ENCODE results near the gene PRICKLE1. TPM values are rescaled to one million over a fixed set of nuclear protein-coding genes. Genes with fewer than 3 reads are reported as not detected.
"Not testable (repeated sequence)": the region's sequence is repeated elsewhere in the genome, so short reads cannot be mapped to it uniquely, and the experiment has no call there.

PRICKLE1 gene
- polyA plus RNA-seq, 4 donors = 49.1 to 84.2 (median 57.5) TPM

GRCh38 chr12:42564556-42564955, 25.0 kb downstream of the PRICKLE1 start:
- DNase-seq (ENCODE audit: low read depth in 4 of 4, low spot score in 3 of 4) = no peak

- no peak for DNase-seq (ENCODE audit: low read depth in 4 of 4, low spot score in 3 of 4)
These were observed 28.6 kb downstream of the PRICKLE1 start for GRCh38 chr12:42560977-42561376.

DNA sequence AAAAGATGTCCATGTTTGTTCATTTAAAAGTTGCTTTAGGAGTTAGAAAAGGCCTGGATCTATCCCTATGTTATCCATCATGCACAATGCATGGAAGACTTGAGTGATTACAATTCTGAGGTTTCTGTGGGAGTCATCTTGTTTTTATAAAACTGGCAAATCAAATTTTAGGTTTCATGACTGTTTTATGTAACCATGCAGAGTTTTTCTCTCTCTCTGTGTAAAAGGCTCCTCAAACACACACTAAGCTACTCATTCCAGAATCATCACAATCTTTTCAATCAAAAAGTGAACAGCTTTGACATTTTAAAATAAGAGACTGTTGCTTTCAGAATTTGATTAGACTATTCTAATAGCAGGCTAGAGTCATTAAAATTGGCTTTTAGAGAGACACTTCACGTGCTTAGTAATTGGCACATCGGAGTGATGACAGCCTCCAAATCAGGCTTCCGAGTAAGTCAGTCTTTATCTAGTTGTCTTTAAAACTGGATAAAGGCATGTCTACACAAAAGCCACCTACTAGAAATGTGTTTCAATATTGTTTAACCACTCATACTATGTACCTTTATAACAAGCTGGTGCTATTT, 31.9 kb downstream of the PRICKLE1 start:
- DNase-seq (ENCODE audit: low read depth in 4 of 4, low spot score in 3 of 4) = no peak

DNA sequence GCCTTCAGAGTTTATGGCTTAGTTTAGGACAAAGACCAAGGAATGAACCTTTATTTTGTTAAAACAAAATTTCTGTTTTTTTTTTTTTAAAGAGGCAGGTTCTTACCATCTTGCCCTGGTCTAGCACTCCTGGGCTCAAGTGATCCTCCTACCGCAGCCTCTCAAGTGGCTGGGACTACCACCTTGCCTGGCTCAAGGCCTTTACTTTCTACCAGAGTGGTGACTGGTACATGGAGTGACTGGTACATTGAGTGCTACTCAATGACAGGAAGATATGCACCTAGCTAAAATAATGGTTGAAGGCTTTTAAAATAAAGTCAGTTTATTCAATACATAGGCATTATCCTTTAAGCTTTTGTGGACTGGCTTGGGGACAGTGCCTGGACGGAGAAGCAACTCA, 32.6 kb downstream of the PRICKLE1 start:
- DNase-seq (ENCODE audit: low read depth in 4 of 4, low spot score in 3 of 4) = no peak

GRCh38 chr12:42552822-42553221, 36.7 kb downstream of the PRICKLE1 start:
- no peak for DNase-seq (ENCODE audit: low read depth in 4 of 4, low spot score in 3 of 4)

DNA sequence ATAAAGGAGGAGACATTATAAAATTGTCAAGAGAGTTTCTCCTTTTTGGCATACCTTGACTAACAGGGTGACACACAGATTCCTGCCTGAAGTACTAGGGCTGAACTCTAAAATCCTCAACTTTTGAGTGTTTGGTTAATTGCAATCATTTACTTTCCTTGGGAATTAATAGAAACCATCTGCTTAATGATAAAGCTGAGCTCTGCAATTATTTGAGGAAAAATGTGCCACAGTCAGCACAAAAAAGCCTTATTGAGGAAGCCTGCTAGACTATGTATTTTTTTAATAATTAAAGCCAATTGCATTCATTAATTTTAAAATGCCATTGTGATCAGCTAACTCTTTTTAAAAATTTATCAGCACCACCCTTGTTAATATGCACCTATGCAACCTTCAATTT, 38.7 kb downstream of the PRICKLE1 start:
- DNase-seq (ENCODE audit: low read depth in 4 of 4, low spot score in 3 of 4) = no peak

DNA sequence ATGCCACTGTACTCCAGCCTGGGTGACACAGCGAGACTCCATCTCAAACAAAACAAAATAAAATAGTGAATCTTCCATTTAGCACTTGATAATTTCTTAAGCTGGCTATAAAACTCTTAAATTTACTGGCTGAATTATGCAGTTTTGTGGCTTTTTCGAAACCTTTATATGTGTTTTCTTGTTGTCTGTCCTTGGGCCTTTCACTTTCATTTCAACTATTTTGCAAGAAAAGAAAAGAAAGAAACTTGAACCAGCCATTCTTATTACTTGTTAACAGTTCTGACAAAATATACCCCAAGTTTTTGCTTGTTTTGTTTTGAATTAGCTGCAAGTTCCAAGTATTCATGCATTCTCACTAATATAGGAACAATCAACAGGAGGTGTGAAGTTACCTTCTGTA, 42.8 kb downstream of the PRICKLE1 start:
- DNase-seq (ENCODE audit: low read depth in 4 of 4, low spot score in 3 of 4) = no peak

DNA sequence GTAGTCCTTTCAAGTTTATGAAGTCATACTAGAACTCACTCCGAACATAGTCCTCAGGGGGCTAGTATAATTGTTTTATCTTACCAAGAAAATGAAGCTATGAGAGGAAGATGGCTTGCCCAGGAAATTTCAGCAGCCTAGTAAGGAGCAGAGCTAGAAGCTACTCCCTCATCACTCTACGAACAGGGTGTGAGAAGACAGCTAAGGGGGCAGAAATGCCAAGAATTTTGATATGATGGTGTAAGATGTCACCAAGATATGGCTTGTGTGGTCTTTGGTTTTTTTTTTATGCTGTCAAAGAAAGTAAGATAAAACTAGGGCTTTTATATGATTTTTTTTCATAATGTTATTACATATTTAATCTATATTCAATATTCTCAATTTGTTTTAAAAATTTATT, 47.6 kb downstream of the PRICKLE1 start:
- DNase-seq (ENCODE audit: low read depth in 4 of 4, low spot score in 3 of 4) = no peak

DNA sequence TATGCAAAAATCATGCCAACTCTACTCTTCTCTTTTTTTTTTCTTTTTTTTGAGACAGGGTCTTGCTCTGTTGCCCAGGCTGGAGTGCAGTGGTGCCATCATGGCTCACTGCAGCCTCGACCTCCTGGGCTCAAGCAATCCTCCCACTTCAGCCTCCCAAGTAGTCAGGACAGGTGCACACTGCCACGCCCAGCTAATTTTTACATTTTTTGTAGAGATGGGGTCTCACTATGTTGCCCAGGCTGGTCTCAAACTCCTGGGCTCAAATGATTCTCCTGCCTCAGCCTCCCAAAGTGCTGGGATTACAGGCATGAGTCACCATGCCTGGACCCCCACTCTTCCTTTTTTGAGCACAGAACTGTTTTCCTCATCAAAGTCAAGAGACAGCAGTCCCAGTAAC, 48.2 kb downstream of the PRICKLE1 start:
- not testable (repeated sequence) for DNase-seq (ENCODE audit: low read depth in 4 of 4, low spot score in 3 of 4)

DNA sequence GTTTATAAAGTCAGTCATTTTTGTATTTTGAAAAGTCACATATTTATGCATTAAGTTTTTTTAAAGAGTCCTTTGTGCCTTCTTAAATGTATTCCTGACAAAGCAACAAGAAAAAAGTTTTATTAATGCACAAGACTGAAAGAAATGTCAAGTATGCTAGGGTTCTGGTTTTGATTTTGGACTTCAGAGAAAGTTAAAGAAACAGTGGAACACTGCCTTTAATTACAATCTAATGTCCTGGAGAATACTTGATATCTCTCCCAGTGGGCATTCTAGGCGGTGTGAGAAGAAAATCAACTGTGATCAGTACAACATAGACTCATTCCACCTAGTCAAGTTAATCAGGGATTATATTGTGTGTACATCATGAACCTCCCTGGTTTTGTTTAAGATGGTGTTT, 49.9 kb downstream of the PRICKLE1 start:
- no peak for DNase-seq (ENCODE audit: low read depth in 4 of 4, low spot score in 3 of 4)

GRCh38 chr12:42538203-42538602, 51.3 kb downstream of the PRICKLE1 start:
- no peak for DNase-seq (ENCODE audit: low read depth in 4 of 4, low spot score in 3 of 4)

DNA sequence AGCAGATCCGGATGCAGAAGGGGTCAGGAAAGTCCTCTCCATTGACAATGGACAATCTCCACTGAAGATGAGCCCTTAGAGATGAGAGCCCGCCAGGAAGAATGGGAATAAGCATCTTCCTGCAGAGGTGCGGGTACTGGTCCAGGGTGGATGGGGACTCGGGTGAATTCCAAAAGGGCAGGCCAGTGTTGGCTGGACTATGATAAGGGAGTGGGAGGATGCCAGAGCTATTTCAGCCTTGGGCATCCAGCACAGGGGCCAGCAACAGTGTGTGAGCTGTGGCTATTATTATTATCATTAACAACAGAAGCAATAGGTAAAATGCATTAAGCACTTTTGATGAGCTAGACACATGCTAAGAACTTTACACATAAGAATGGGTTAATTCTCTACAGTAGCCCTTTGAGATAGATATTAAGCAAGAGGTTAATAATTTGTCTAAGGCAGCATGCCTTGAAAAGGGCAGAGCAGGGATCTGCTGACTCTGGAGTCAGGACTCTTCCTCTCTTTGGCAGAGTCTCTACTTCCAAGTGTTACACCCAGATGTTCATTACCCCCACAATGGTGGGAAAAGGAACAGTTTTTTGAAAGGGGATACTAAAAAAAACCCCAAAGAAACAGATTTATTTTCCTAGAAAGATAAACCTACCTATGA, 55.2 kb downstream of the PRICKLE1 start:
- DNase-seq (ENCODE audit: low read depth in 4 of 4, low spot score in 3 of 4) = no peak

- DNase-seq (ENCODE audit: low read depth in 4 of 4, low spot score in 3 of 4) = no peak
These were observed 59.3 kb downstream of the PRICKLE1 start for GRCh38 chr12:42530284-42530683.

DNA sequence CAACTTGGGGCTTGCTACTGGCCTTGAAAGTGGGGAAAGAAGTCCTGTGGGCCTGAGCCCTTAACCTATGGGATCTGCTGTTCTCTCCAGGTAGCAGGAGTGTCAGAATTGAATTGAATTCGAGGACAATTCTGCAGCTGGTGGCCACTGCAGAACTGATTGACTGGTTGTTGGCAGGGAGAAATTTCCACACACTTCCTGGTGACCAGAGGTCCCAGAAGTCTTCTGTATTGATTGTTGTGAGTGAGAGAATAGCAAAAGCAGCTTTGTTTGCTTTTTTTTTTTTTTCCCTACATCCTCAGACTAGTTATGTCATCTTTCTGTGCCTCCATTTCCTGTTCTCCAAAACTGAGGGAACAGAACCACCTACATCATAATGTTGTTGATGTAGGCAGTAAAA, 64.1 kb downstream of the PRICKLE1 start:
- no peak for DNase-seq (ENCODE audit: low read depth in 4 of 4, low spot score in 3 of 4)

DNA sequence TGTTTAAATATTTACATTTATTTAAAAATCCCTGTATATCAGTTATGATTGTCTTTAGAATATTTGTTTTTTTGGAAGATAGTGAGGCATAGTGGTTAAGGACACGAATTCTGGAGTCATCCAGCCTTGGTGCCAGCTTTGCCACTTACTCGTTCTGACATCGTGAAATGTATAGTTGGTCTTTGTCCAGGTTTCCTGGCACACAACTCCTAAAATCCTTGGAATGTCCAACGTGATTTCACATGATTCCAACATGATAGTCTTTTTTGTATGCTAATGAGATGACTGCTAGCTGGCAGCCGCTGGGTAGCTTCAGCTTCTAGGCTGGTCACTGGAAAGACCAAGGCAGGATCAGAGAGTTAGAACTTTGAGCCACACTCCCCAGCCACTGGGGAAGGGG, 64.8 kb downstream of the PRICKLE1 start:
- DNase-seq (ENCODE audit: low read depth in 4 of 4, low spot score in 3 of 4) = no peak

DNA sequence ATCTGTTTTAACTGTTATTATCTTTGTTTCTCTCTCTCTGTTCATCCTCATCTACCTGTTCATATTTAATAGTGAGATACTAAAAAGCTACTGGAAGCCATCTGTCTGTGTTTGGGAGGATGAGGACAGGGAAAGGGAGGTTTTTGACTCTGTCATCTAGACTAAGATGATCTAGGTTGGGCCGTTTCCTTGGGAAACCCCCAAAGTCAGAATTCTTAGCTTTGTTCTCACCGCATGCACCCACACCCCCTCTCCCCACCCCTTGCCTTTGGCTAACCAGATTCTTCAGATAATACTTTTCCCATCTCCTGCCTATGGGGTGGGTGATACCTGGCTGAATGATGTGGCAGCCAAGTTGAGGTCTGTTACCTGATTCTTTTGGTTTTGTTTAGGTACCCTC, 73.0 kb downstream of the PRICKLE1 start:
- DNase-seq (ENCODE audit: low read depth in 4 of 4, low spot score in 3 of 4) = no peak

DNA sequence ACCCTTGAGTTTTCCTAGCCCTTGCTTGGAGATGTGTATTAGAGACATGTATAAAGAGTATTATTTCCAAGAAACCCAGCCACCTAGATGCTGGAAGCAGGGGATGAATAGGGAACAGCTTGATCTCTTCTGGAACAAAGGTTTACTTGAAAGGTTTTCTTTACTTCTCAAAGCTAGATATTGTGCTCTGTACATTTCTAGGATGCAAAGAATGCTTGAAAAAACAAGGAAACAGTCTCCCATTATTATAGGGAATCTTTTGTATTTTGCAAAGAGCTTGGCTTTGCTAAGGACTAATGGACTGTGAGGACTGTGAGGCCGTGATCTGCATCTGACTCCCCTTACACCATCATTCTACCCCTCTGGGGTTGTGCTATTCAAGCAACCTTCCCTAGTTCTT, 77.9 kb downstream of the PRICKLE1 start:
- DNase-seq (ENCODE audit: low read depth in 4 of 4, low spot score in 3 of 4) = no peak

DNA sequence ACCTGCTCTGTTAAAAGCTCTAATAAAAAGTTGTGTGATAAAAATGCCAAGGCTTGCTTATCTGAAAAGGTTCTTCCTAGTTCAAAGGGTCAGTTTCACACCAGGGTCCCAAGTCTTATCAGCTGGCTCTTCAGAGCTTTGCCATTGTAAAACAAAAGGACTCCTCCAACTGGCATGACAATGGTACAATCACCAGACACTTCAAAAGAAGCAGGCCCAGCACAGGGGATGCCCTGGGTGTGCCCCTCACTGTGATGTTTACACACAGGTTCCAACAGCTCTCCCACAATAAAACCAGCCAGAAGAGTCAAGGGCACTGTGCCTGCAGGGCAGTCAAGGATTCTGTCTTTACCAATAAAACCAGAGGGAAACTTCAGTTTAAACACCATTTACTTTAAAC, 78.7 kb downstream of the PRICKLE1 start:
- DNase-seq (ENCODE audit: low read depth in 4 of 4, low spot score in 3 of 4) = no peak

DNA sequence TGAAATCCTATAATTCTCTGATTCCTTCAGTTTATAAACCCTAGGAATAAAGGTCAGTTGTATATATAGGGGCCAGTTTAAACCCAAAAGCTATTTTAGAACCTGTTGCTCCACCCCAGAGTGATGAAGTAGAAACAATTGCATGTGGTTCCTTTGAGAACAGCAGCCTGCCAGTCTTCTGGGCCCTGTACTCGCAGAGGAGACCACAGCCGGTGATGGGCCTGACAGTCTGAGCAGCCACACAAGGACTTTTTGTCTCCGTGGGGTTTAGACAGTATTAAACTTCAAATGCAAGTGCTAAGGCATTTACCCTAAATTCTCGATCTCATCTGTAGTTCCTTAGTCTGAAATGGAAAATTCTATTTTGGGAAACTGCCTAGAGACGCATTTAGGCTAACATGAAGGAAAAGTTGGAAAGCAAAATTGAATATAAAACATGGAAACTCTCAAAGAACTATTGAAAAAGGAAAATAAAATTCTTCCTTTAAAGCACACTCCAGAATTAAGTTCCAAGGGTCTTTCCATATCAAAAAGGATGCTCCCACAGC, 80.6 kb downstream of the PRICKLE1 start:
- DNase-seq (ENCODE audit: low read depth in 4 of 4, low spot score in 3 of 4) = no peak

GRCh38 chr12:42507565-42507964, 82.0 kb downstream of the PRICKLE1 start:
- no peak for DNase-seq (ENCODE audit: low read depth in 4 of 4, low spot score in 3 of 4)

DNA sequence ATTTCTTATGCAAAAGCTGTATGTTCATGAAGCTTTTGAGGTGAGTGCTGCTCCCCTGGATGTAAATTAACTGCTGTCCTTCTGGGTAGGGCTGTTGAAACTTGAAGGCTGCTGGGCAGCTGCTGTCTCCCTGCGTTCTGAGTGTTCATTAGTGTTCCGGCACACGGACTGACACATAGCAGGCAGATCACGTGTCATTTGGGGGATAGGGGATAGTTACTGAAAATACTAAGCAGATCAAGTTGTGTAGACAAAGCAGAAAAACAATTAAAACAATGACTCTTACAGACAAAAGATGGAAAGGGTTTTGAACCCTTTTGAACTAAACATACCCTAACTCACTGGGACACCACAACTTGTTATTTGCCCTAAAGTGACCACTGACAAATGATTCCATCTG, 82.5 kb downstream of the PRICKLE1 start:
- no peak for DNase-seq (ENCODE audit: low read depth in 4 of 4, low spot score in 3 of 4)

DNA sequence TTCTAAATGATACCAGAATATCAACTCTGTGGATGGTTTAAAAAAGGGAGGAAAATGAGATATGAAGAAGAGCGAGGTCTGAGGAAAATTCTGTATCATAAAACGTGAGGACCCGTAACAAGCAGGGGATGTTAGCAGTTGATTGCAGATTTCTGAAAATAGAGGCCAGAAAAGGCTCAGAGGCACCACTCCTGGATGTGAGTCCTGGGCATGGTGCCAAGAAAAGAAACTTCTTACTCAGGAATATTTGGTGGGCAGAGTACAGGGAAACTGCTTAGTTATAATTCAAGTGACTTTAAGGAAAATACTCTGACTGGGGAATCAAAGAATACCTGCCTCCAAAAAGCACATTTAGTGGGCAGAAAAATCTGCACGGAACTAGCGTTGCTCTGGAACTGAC, 85.5 kb downstream of the PRICKLE1 start:
- peak in 1 of 4 donors; percentile 37 for DNase-seq (ENCODE audit: low read depth in 4 of 4, low spot score in 3 of 4)

GRCh38 chr12:42502682-42503081, 86.9 kb downstream of the PRICKLE1 start:
- no peak for DNase-seq (ENCODE audit: low read depth in 4 of 4, low spot score in 3 of 4)
